ENCODE data around the gene BNC2. TPM values are rescaled to one million over a fixed set of nuclear protein-coding genes. Genes with fewer than 3 reads are reported as not detected.

Gene BNC2
- total RNA-seq, 1 experiment from 2014 or later = 11.7 TPM

DNA sequence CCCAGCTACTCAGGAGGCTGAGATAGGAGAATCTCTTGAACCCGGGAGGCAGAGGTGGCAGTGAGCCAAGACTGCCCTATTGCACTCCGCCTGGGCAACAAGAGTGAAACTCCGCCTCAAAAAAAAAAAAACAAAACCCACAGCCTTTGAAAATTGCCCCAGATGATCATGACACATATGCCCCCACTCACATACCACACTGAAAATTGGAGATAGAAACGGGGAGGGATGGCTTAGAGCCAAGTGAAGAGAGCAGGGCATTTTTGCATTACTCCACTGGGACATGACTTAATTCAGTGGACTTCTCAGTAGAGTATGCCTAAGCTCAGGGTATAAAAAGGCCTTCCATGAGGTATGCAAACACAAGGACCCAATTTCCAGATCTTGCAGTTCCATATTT is 309.3 kb downstream of the BNC2 start:
- TF ChIP-seq EZH2 (IDR thresholded peaks at IDR 0.05; ENCODE audit: low read length, unreplicated experiment) = no peak
- TF ChIP-seq, protein P1, sequence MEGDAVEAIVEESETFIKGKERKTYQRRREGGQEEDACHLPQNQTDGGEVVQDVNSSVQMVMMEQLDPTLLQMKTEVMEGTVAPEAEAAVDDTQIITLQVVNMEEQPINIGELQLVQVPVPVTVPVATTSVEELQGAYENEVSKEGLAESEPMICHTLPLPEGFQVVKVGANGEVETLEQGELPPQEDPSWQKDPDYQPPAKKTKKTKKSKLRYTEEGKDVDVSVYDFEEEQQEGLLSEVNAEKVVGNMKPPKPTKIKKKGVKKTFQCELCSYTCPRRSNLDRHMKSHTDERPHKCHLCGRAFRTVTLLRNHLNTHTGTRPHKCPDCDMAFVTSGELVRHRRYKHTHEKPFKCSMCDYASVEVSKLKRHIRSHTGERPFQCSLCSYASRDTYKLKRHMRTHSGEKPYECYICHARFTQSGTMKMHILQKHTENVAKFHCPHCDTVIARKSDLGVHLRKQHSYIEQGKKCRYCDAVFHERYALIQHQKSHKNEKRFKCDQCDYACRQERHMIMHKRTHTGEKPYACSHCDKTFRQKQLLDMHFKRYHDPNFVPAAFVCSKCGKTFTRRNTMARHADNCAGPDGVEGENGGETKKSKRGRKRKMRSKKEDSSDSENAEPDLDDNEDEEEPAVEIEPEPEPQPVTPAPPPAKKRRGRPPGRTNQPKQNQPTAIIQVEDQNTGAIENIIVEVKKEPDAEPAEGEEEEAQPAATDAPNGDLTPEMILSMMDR (conservative IDR thresholded peaks at IDR 0.05; ENCODE audit: low read depth, low read length) = no peak
- TF ChIP-seq EZH2phosphoT487 (IDR thresholded peaks at IDR 0.05; ENCODE audit: borderline replicate concordance, low read length) = no peak
- H3K4me2 ChIP-seq (ENCODE audit: low read length) = no peak overlapping the region
- H3K9me2 ChIP-seq (replicated peaks; ENCODE audit: low read length) = no peaks in the 10 kb centered on the region
- H3K79me2 ChIP-seq (ENCODE audit: low read length) = no peaks in the 10 kb centered on the region
- H4K20me1 ChIP-seq (ENCODE audit: low read length) = no peaks in the 10 kb centered on the region
- CTCF ChIA-PET = no interaction called here
- no peak overlapping the region for H3K4me3 ChIP-seq (ENCODE audit: low read length)
- no peaks in the 10 kb centered on the region for H3F3A ChIP-seq (ENCODE audit: low read length, unreplicated experiment)
- no peak for DNase-seq
- no peaks in the 10 kb centered on the region for H3K9me3 ChIP-seq (ENCODE audit: low read length)
- ATAC-seq = no peak
- intact Hi-C loops (cut with micrococcal nuclease) = no loop called here
- no peaks in the 10 kb centered on the region for H3K4me1 ChIP-seq (ENCODE audit: insufficient read depth, low read length)
- BruUV-seq (replicated peaks) = no TSS peak
- no peaks in the 10 kb centered on the region for H3K36me3 ChIP-seq (ENCODE audit: low read depth, low read length)
- H3K9ac ChIP-seq (ENCODE audit: low read length) = no peak overlapping the region
- no peak overlapping the region for H3K27ac ChIP-seq (ENCODE audit: low read length)
- H3K27me3 ChIP-seq (ENCODE audit: low read length) = no peaks in the 10 kb centered on the region
- no peak overlapping the region for H2AFZ ChIP-seq (ENCODE audit: low read length)
- POLR2A ChIA-PET (ENCODE audit: unreplicated experiment) = no interaction called here

DNA sequence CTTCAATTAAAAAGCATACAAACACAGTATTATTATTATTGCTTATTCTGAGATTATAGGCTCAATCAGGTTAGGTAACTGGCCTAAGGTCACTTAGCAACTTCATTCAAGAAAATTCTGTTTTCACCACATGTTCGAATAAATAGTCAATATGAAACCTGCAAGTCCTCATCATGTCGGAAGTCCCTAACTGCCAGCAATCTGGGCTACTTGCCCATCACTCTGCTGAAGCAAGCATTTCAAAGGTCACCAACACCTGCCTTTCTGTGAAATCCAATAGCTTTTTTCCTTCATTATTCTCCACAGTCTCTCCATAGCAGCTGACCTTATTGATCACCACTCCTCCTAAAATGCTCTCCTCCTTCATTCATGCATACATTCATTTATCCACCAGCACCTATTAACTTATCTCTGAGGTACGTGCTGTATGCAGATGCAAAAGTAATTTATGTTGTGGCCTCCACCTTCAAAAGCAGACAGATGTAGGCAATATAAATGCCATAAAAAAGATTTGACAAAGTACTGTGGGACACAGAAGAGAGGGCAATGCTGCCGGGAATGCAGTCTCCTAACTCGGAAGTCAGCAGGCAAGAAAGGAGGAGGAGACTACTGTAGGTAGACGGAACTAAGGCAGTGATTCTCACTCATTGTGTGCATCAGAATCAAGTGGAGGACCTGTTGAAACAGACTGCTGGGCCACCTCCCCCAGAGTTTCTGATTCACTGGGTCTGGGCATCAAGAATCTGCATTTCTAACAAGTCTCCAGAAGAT is 310.9 kb downstream of the BNC2 start:
- no peak overlapping the region for H3K9ac ChIP-seq (ENCODE audit: low read length)
- no peak overlapping the region for H3K4me3 ChIP-seq (ENCODE audit: low read length)
- DNase-seq = no peak
- H3K9me2 ChIP-seq (replicated peaks; ENCODE audit: low read length) = no peaks in the 10 kb centered on the region
- intact Hi-C loops (cut with micrococcal nuclease) = no loop called here
- TF ChIP-seq EZH2phosphoT487 (IDR thresholded peaks at IDR 0.05; ENCODE audit: borderline replicate concordance, low read length) (no peak), EZH2 (IDR thresholded peaks at IDR 0.05; ENCODE audit: low read length, unreplicated experiment) (no peak)
- TF ChIP-seq, protein P1 (conservative IDR thresholded peaks at IDR 0.05; ENCODE audit: low read depth, low read length) = no peak
- no peaks in the 10 kb centered on the region for H3K4me1 ChIP-seq (ENCODE audit: insufficient read depth, low read length)
- no peaks in the 10 kb centered on the region for H3K9me3 ChIP-seq (ENCODE audit: low read length)
- BruUV-seq (replicated peaks) = no TSS peak
- H3F3A ChIP-seq (ENCODE audit: low read length, unreplicated experiment) = no peaks in the 10 kb centered on the region
- ATAC-seq = no peak
- no peak overlapping the region for H3K27ac ChIP-seq (ENCODE audit: low read length)
- POLR2A ChIA-PET (ENCODE audit: unreplicated experiment) = no interaction called here
- CTCF ChIA-PET = no interaction called here
- H3K27me3 ChIP-seq (ENCODE audit: low read length) = no peaks in the 10 kb centered on the region
- H3K4me2 ChIP-seq (ENCODE audit: low read length) = no peak overlapping the region
- H3K79me2 ChIP-seq (ENCODE audit: low read length) = no peaks in the 10 kb centered on the region
- no peaks in the 10 kb centered on the region for H3K36me3 ChIP-seq (ENCODE audit: low read depth, low read length)
- no peak overlapping the region for H2AFZ ChIP-seq (ENCODE audit: low read length)
- H4K20me1 ChIP-seq (ENCODE audit: low read length) = no peaks in the 10 kb centered on the region

DNA sequence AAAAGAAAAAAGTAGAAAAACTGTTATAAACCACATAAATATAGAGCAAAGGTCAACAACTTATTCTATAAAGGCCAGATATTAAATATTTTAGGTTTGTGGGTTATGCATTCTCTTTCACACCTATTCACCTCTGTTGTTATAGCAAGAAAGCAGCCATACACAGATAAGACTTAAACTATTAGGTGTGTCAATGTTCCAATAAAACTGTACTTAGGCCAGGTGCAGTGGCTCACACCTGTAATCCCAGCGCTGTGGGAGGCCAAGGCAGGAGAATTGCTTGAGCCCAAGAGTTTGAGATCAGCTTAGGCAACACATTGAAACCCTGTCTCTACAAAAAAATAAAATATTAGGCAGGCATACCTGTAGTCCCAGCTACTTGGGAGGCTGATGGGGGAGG is 314.7 kb downstream of the BNC2 start:
- Histone ChIP-seq H3K36me3 (ENCODE audit: low read depth, low read length) (no peaks in the 10 kb centered on the region), H4K20me1 (ENCODE audit: low read length) (no peaks in the 10 kb centered on the region), H3K4me3 (ENCODE audit: low read length) (no peak overlapping the region), H2AFZ (ENCODE audit: low read length) (no peak overlapping the region), H3F3A (ENCODE audit: low read length, unreplicated experiment) (no peaks in the 10 kb centered on the region), H3K9me3 (ENCODE audit: low read length) (no peaks in the 10 kb centered on the region), H3K4me1 (ENCODE audit: insufficient read depth, low read length) (no peaks in the 10 kb centered on the region), H3K9ac (ENCODE audit: low read length) (no peak overlapping the region), H3K79me2 (ENCODE audit: low read length) (no peaks in the 10 kb centered on the region), H3K27ac (ENCODE audit: low read length) (no peak overlapping the region), H3K27me3 (ENCODE audit: low read length) (no peaks in the 10 kb centered on the region), H3K9me2 (replicated peaks; ENCODE audit: low read length) (no peaks in the 10 kb centered on the region), H3K4me2 (ENCODE audit: low read length) (no peak overlapping the region)
- ChIA-PET POLR2A (ENCODE audit: unreplicated experiment) (no interaction called here), CTCF (no interaction called here)
- no TSS peak for BruUV-seq (replicated peaks)
- ATAC-seq (no peak), DNase-seq (no peak)
- TF ChIP-seq EZH2 (IDR thresholded peaks at IDR 0.05; ENCODE audit: low read length, unreplicated experiment) (no peak), EZH2phosphoT487 (IDR thresholded peaks at IDR 0.05; ENCODE audit: borderline replicate concordance, low read length) (no peak)
- TF ChIP-seq, protein P1 (conservative IDR thresholded peaks at IDR 0.05; ENCODE audit: low read depth, low read length) = no peak
- intact Hi-C loops (cut with micrococcal nuclease) = no loop called here
